MV-4-11 (cell line): ENCODE results near the gene NPIPA7.
"Not testable (repeated sequence)": the region's sequence is repeated elsewhere in the genome, so short reads cannot be mapped to it uniquely, and the experiment has no call there.

ENCODE experiments used
- DNase-seq: peaks from one replicate; lab custom pipeline; 2025; lab: John Stamatoyannopoulos, UW

The NPIPA7 gene

GRCh38 chr16:16378840-16379239, at the start of gene NPIPA7:
NPIPA7 (plus strand) TSS chr16:16379140; CDS start chr16:16379245, 105 bp downstream.
- not testable (repeated sequence) for DNase-seq

GRCh38 chr16:16331466-16331865, 47.5 kb upstream of the NPIPA7 start:
- DNase-seq: not testable (repeated sequence)

GRCh38 chr16:16357556-16357955, 21.4 kb upstream of the NPIPA7 start:
- not testable (repeated sequence) for DNase-seq

- DNase-seq: not testable (repeated sequence)
These were observed 20.2 kb upstream of the NPIPA7 start for GRCh38 chr16:16358539-16359240.

GRCh38 chr16:16363595-16363994, 15.3 kb upstream of the NPIPA7 start:
- not testable (repeated sequence) for DNase-seq

- not testable (repeated sequence) for DNase-seq
These were observed 14.8 kb upstream of the NPIPA7 start for GRCh38 chr16:16364100-16364499.

- not testable (repeated sequence) for DNase-seq
These were observed 14.2 kb upstream of the NPIPA7 start for GRCh38 chr16:16364701-16365100.

- DNase-seq: not testable (repeated sequence)
These were observed 13.6 kb upstream of the NPIPA7 start for GRCh38 chr16:16365319-16365718.

GRCh38 chr16:16365851-16366250, 13.1 kb upstream of the NPIPA7 start:
- not testable (repeated sequence) for DNase-seq

GRCh38 chr16:16366552-16367284, 12.2 kb upstream of the NPIPA7 start:
- DNase-seq: not testable (repeated sequence)

GRCh38 chr16:16367285-16367628, 11.7 kb upstream of the NPIPA7 start:
- not testable (repeated sequence) for DNase-seq

GRCh38 chr16:16369081-16369856, 9.7 kb upstream of the NPIPA7 start:
- not testable (repeated sequence) for DNase-seq

GRCh38 chr16:16371136-16371735, 7.7 kb upstream of the NPIPA7 start:
- DNase-seq: not testable (repeated sequence)

- DNase-seq: not testable (repeated sequence)
These were observed 4.7 kb upstream of the NPIPA7 start for GRCh38 chr16:16374192-16374591.

GRCh38 chr16:16399685-16400084, 20.7 kb downstream of the NPIPA7 start:
- DNase-seq: not testable (repeated sequence)

GRCh38 chr16:16402333-16402732, 23.4 kb downstream of the NPIPA7 start:
- DNase-seq: not testable (repeated sequence)

GRCh38 chr16:16404283-16404682, 25.3 kb downstream of the NPIPA7 start:
- DNase-seq: not testable (repeated sequence)

GRCh38 chr16:16405421-16405820, 26.5 kb downstream of the NPIPA7 start:
- not testable (repeated sequence) for DNase-seq

GRCh38 chr16:16408430-16408829, 29.5 kb downstream of the NPIPA7 start:
- DNase-seq: not testable (repeated sequence)

- not testable (repeated sequence) for DNase-seq
These were observed 34.8 kb downstream of the NPIPA7 start for GRCh38 chr16:16413773-16414172.

- DNase-seq: not testable (repeated sequence)
These were observed 38.1 kb downstream of the NPIPA7 start for GRCh38 chr16:16417071-16417470.
